ENCODE measurements around the gene SLC16A2.
A peak's percentile ranks its signal among the peaks of the same experiment; 100 is the strongest.

The SLC16A2 gene

DNA sequence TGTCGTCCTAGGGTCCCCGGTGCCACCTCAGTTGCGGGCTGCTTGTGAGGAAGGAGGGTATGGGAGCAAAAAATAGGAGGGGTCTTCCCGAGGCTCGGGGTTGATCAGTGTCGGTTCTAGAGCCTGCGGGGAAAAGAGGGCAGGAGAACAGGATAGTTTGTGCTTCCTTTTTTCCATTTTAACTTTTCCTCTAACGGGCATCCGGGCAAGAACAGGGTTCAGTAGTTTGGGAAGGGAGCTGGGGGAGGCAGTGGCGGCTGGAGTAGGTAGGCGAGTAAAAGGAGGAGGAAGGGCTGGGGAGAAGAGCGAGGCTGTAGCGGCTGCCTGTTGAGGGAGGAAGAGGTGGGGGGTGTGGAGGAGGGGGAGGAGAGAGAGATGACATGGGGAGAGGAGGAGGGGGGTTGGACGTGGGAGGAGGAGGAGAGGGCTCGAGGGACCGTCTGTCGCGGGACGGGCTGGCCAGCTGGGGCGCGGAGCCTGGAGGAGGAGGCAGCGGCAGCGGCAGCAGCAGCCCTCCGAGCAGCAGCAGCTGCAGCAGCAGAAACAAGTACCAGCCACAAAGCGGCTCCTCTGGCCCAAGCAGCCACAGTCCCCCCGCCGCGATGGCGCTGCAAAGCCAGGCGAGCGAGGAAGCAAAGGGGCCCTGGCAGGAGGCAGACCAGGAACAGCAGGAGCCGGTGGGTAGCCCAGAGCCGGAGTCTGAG, at the start of gene SLC16A2:
Gene SLC16A2 (plus strand): TSS at position 458 of the 704 bp plus-strand sequence. CDS start 145 bp downstream, at position 603.
- Histone ChIP-seq H3K9me3 (ENCODE audit: control insufficient read depth, insufficient read depth, low read length) (no peaks in the 10 kb centered on the region), H3K9ac (ENCODE audit: low read depth, low read length) (no peak within 1 kb of the TSS), H3K27me3 (ENCODE audit: control insufficient read depth, insufficient read depth, low read length) (peaks cover 3% of the 10 kb centered on the region), H3K4me3 (ENCODE audit: low read depth, low read length) (peak within 1 kb of the TSS; percentile 67), H3K36me3 (ENCODE audit: control insufficient read depth, insufficient read depth, low read length) (no peaks in the 10 kb centered on the region), H3K4me1 (ENCODE audit: control insufficient read depth, insufficient read depth, low read length) (peaks cover 10% of the 10 kb centered on the region)

DNA sequence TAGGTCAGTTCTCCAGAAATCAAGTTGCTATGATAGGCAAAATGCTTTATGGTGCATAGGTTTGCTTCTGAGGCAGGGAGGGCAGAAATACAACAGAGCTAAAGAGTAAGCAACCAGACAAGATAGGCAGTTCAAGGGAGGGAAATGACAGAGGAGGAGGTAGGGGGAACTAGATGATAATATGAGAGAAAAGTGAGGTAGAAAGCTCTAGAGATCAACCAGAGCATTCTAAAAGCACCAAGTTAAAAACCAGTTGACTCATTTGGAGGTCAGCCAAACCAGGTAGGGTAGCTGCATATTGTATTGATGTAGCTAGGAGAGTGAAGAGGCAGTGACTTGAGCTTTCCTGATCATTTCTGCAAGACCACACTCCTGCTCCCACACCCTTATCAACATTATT, 49.0 kb upstream of the SLC16A2 start:
- no peaks in the 10 kb centered on the region for H3K4me1 ChIP-seq (ENCODE audit: control insufficient read depth, insufficient read depth, low read length)
- no peaks in the 10 kb centered on the region for H3K27me3 ChIP-seq (ENCODE audit: control insufficient read depth, insufficient read depth, low read length)
- H3K9ac ChIP-seq (ENCODE audit: low read depth, low read length), result no peak overlapping the region
- H3K36me3 ChIP-seq (ENCODE audit: control insufficient read depth, insufficient read depth, low read length), result no peaks in the 10 kb centered on the region
- H3K4me3 ChIP-seq (ENCODE audit: low read depth, low read length), result no peak overlapping the region
- H3K9me3 ChIP-seq (ENCODE audit: control insufficient read depth, insufficient read depth, low read length), result no peaks in the 10 kb centered on the region

DNA sequence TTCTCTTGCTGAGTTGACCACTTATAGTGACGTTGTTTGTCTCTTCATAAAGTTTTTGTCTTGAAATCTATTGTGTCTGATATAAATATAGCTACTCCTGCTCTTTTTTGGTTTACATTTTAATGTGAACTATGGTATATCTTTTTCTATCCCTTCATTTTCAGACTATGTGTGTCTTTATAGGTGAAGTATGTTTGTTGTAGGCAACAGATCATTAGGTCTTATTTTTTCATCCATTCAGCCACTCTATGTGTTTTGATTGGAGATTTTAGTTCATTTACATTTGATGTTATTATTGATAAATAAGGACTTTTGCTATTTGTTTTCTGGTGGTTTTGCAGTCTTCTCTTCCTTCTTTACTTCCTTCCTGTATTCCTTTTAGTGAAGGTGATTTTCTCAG, 44.0 kb upstream of the SLC16A2 start:
- Histone ChIP-seq H3K36me3 (ENCODE audit: control insufficient read depth, insufficient read depth, low read length) (no peaks in the 10 kb centered on the region), H3K9ac (ENCODE audit: low read depth, low read length) (no peak overlapping the region), H3K4me1 (ENCODE audit: control insufficient read depth, insufficient read depth, low read length) (no peaks in the 10 kb centered on the region), H3K27me3 (ENCODE audit: control insufficient read depth, insufficient read depth, low read length) (no peaks in the 10 kb centered on the region), H3K9me3 (ENCODE audit: control insufficient read depth, insufficient read depth, low read length) (no peaks in the 10 kb centered on the region), H3K4me3 (ENCODE audit: low read depth, low read length) (no peak overlapping the region)

DNA sequence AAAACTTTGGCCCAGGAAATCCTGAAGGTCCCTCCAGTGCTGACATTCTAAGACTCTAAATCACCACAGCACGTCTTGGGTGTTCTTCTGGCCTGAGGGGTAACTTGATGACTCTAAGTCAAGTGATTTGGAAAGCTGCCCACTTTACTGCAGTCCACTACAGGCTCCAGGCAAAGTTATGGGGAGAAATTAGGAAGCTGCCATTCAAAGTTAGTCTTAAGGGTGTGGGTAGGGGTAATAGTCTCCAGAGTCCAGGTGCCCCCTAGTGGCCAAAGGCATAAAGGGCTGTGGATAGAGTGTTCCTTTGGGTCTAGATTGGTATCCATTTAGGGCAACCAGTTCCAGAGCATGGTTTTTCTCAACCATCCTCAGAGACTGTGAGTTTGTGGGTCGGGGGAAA, 38.7 kb upstream of the SLC16A2 start:
- Histone ChIP-seq H3K4me1 (ENCODE audit: control insufficient read depth, insufficient read depth, low read length) (no peaks in the 10 kb centered on the region), H3K27me3 (ENCODE audit: control insufficient read depth, insufficient read depth, low read length) (no peaks in the 10 kb centered on the region), H3K9ac (ENCODE audit: low read depth, low read length) (no peak overlapping the region), H3K36me3 (ENCODE audit: control insufficient read depth, insufficient read depth, low read length) (no peaks in the 10 kb centered on the region), H3K4me3 (ENCODE audit: low read depth, low read length) (no peak overlapping the region), H3K9me3 (ENCODE audit: control insufficient read depth, insufficient read depth, low read length) (no peaks in the 10 kb centered on the region)

DNA sequence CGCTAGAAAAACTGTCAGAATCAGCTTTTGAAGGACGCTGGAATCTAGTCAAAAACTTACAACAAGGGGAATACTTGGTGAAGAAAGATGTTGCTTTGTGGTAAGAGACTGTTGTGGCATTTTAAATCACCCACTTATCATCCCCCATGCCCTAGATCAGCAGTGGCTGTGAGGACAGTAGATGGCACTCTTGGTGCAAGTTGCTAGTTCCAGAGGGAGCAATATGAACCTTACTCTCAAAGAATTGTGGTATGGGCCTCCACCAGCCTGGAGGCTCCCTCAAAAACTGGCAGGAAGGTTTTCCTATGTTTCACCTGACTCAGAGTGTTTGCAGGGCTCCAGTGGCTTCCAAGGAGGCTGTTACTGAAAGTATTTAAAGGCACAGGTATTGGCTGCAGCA, 37.7 kb upstream of the SLC16A2 start:
- H3K9ac ChIP-seq (ENCODE audit: low read depth, low read length), result no peak overlapping the region
- H3K9me3 ChIP-seq (ENCODE audit: control insufficient read depth, insufficient read depth, low read length), result no peaks in the 10 kb centered on the region
- H3K27me3 ChIP-seq (ENCODE audit: control insufficient read depth, insufficient read depth, low read length), result no peaks in the 10 kb centered on the region
- H3K4me1 ChIP-seq (ENCODE audit: control insufficient read depth, insufficient read depth, low read length), result no peaks in the 10 kb centered on the region
- no peak overlapping the region for H3K4me3 ChIP-seq (ENCODE audit: low read depth, low read length)
- H3K36me3 ChIP-seq (ENCODE audit: control insufficient read depth, insufficient read depth, low read length), result no peaks in the 10 kb centered on the region

DNA sequence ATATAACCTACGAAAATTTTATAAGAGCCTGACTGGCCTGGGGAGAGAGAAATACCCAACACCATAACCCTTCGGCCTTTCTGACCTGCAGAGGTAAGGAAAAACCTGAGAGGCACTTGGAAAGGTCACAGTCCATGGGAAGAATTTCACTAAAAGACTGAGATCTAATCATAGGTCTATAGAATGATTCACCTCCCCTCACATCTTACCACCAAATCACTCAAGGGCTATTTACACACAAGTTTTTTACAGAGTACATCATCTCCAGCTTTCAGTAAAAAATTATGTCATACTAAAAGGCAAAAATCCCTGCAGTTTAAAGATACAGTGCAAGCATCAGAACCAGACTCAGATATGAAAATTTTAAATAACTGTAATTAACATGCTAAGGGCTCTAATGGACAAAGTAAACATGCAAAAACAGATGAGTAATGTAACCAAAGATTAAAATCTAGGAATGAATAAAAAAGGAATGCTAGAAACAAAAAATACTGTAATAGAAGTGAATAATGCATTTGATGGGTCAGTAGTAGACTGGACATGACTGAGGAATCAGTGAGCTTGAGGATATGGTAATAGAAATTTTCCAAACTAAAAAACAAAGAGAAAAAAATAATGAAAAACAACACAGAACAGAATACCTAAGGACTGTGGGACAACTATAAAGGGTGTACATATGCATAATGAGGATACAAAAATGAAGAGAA, 32.1 kb upstream of the SLC16A2 start:
- Histone ChIP-seq H3K9ac (ENCODE audit: low read depth, low read length) (no peak overlapping the region), H3K4me1 (ENCODE audit: control insufficient read depth, insufficient read depth, low read length) (no peaks in the 10 kb centered on the region), H3K9me3 (ENCODE audit: control insufficient read depth, insufficient read depth, low read length) (no peaks in the 10 kb centered on the region), H3K4me3 (ENCODE audit: low read depth, low read length) (no peak overlapping the region), H3K36me3 (ENCODE audit: control insufficient read depth, insufficient read depth, low read length) (no peaks in the 10 kb centered on the region), H3K27me3 (ENCODE audit: control insufficient read depth, insufficient read depth, low read length) (no peaks in the 10 kb centered on the region)

DNA sequence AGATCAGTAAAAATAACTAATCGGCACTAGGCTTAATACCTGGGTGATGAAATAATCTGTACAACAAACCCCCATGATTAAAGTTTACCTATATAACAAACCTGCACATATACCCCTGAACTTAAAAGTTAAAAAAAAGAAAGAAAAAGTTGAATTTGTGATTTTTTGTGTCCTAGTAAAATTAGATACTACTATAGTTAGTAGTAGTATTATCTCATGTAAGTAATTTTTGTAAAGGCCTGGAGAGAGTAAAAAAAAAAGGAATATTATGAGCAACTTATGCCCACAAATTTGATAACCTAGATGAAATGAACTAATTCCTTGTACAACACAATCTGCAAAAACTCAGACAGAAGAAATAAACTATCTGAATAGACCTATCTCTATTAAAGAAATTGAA, 25.7 kb upstream of the SLC16A2 start:
- Histone ChIP-seq H3K27me3 (ENCODE audit: control insufficient read depth, insufficient read depth, low read length) (no peaks in the 10 kb centered on the region), H3K9ac (ENCODE audit: low read depth, low read length) (no peak overlapping the region), H3K4me1 (ENCODE audit: control insufficient read depth, insufficient read depth, low read length) (no peaks in the 10 kb centered on the region), H3K4me3 (ENCODE audit: low read depth, low read length) (no peak overlapping the region), H3K36me3 (ENCODE audit: control insufficient read depth, insufficient read depth, low read length) (no peaks in the 10 kb centered on the region), H3K9me3 (ENCODE audit: control insufficient read depth, insufficient read depth, low read length) (no peaks in the 10 kb centered on the region)

DNA sequence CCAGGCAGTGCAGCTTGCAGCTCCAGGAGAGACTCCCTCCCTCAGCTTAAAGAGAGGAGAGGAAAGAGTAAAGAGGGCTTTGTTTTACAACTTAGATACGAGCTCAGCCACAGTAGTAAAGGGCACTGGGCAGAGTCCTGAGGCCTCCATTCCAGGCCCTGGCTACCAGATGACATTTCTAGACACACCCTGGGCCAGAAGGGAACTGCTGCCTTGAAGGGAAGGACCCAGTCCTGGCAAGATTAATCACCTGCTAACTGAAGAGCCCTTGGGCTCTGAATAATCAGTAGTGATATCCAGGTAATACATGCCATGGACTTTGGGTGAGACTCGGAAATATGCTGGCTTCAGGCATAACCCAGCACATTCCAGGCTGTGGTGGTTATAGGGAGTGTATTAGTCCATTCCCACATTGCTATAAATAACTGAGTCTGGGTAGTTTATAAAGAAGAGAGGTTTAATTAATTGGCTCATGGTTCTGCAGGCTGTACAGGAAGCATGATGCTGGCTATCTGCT, 15.3 kb upstream of the SLC16A2 start:
- Histone ChIP-seq H3K9ac (ENCODE audit: low read depth, low read length) (no peak overlapping the region), H3K4me3 (ENCODE audit: low read depth, low read length) (no peak overlapping the region), H3K36me3 (ENCODE audit: control insufficient read depth, insufficient read depth, low read length) (no peaks in the 10 kb centered on the region), H3K9me3 (ENCODE audit: control insufficient read depth, insufficient read depth, low read length) (no peaks in the 10 kb centered on the region), H3K27me3 (ENCODE audit: control insufficient read depth, insufficient read depth, low read length) (no peaks in the 10 kb centered on the region), H3K4me1 (ENCODE audit: control insufficient read depth, insufficient read depth, low read length) (no peaks in the 10 kb centered on the region)

DNA sequence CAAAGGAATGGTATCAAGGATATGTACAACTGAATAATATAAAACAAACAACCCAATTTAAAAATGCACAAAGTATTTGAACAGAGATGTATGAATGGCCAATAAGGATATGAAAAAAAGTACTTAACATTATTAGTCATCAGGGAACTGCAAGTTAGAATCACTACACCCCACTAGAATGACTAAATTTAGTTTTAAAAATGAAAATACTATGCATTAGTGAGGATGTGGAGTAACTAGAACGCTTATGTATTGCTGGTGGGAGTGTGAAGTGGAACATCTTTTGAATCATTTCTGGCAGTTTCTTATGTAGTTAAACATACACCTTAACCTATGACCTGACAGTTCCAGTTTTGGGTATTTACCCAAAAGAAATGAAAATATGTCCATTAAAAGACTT, 13.0 kb upstream of the SLC16A2 start:
- Histone ChIP-seq H3K9ac (ENCODE audit: low read depth, low read length) (no peak overlapping the region), H3K36me3 (ENCODE audit: control insufficient read depth, insufficient read depth, low read length) (no peaks in the 10 kb centered on the region), H3K27me3 (ENCODE audit: control insufficient read depth, insufficient read depth, low read length) (no peaks in the 10 kb centered on the region), H3K4me1 (ENCODE audit: control insufficient read depth, insufficient read depth, low read length) (no peaks in the 10 kb centered on the region), H3K4me3 (ENCODE audit: low read depth, low read length) (no peak overlapping the region), H3K9me3 (ENCODE audit: control insufficient read depth, insufficient read depth, low read length) (no peaks in the 10 kb centered on the region)

DNA sequence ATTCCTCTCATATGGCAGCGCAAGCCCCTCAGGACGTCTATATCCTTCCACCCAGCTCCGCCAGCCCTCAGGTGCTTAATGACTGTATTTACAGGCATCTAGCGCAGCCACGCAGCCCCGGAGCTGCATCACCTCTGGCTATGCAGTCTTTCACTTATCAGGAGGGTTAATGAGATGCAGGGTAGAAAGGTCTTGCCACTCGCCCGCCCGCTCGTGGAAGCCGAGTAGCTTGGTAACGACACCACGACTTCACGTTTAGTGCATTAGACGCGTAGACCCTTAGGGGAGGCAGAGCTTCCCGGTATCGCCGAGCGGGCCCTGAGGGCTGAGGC, 1.5 kb upstream of the SLC16A2 start:
- peaks cover 10% of the 10 kb centered on the region for H3K4me1 ChIP-seq (ENCODE audit: control insufficient read depth, insufficient read depth, low read length)
- H3K9ac ChIP-seq (ENCODE audit: low read depth, low read length), result no peak overlapping the region
- no peaks in the 10 kb centered on the region for H3K36me3 ChIP-seq (ENCODE audit: control insufficient read depth, insufficient read depth, low read length)
- H3K27me3 ChIP-seq (ENCODE audit: control insufficient read depth, insufficient read depth, low read length), result peaks cover 3% of the 10 kb centered on the region
- peak overlapping the region; percentile 67 for H3K4me3 ChIP-seq (ENCODE audit: low read depth, low read length)
- H3K9me3 ChIP-seq (ENCODE audit: control insufficient read depth, insufficient read depth, low read length), result peaks cover 1% of the 10 kb centered on the region

DNA sequence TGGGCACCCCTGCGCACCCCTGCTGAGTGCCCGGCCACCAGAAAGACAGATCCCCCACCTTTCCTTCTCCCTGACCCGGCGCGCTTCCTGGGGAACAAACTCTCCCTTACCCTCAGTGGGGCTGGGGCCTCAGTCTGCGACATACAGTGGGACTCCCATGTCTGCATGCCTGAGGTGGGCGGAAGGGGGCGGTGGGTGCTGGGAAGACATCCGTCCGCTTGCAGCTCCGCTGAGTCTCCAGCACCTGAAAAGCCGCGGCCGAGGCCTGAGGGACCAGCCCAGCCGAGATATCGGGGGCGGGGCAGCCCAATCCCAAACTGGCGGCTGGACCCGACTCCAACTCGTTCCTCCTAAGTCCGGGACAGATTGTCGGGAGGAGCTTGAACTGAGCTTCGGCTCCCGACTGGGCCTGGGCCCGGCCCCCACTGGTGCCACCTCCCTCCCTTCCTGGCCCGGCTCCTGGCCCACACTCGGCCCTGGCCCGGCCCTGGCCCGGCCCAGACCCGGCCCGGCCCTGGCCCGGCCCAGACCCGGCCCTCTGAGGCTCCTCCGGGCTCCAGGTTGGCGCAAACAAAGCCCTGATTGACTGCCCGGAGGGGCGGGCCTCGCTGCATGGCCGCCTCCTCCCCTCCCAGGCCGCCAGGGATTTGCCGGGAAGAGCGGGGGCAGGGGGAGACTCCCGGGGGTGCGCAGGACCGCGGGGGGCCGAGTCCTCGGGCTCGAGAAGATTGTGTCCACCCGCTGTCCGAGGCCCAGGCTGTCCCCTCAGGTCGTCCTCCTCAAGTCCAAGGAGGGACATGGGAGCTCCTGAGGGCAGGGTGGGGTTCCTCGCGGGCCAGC, 877 bp upstream of the SLC16A2 start:
- peaks cover 3% of the 10 kb centered on the region for H3K27me3 ChIP-seq (ENCODE audit: control insufficient read depth, insufficient read depth, low read length)
- H3K9me3 ChIP-seq (ENCODE audit: control insufficient read depth, insufficient read depth, low read length), result no peaks in the 10 kb centered on the region
- peak overlapping the region; percentile 67 for H3K4me3 ChIP-seq (ENCODE audit: low read depth, low read length)
- H3K36me3 ChIP-seq (ENCODE audit: control insufficient read depth, insufficient read depth, low read length), result no peaks in the 10 kb centered on the region
- H3K4me1 ChIP-seq (ENCODE audit: control insufficient read depth, insufficient read depth, low read length), result peaks cover 10% of the 10 kb centered on the region
- no peak overlapping the region for H3K9ac ChIP-seq (ENCODE audit: low read depth, low read length)
